Vagina (tissue), 2 donors: ENCODE results near the gene PARVA. TPM values are rescaled to one million over a fixed set of nuclear protein-coding genes. Genes with fewer than 3 reads are reported as not detected.

Source experiments
- DNase-seq, 2 donors: peaks; one replicate each; pipeline ENCODE4 v3.0.0-alpha.2; 2017; ENCODE audit errors: extremely low spot score in 2 of 2
- H3K27ac ChIP-seq: fragments of 200-600 bp; sonication (generic); one replicate; pipeline ENCODE4 v1.5.1; 2019
- H3K27me3 ChIP-seq: fragments of 200-600 bp; sonication (generic); one replicate; pipeline ENCODE4 v1.5.1; 2019
- H3K36me3 ChIP-seq, 2 donors: fragments of 200-600 bp; sonication (generic); one replicate each; pipeline ENCODE4 v1.5.1; 2017 to 2019
- H3K4me1 ChIP-seq: fragments of 200-600 bp; sonication (generic); one replicate; pipeline ENCODE4 v1.5.1; 2019
- H3K4me3 ChIP-seq, 2 donors: fragments of 200-600 bp; sonication (generic); 1 replicate in 1 of 2; 2 replicates in 1 of 2; pipeline ENCODE4 v1.5.1; 2016 to 2019
- H3K9me3 ChIP-seq: fragments of 200-600 bp; sonication (generic); one replicate; pipeline ENCODE4 v1.5.1; 2019
- CTCF ChIP-seq, 3 experiments: fragments of 450-650 bp in 2 of 3; fragments of 200-600 bp in 1 of 3; sonication (generic) in 1 of 3; IDR thresholded peaks; one replicate each; pipeline ENCODE4 v1.5.1; 2017 to 2019; ENCODE audit warnings: antibody characterized with exemption in 3 of 3, mild to moderate bottlenecking in 2 of 3, moderate library complexity in 2 of 3
- POLR2A ChIP-seq, 2 donors: fragments of 450-650 bp; IDR thresholded peaks; one replicate each; pipeline ENCODE4 v1.6.1; 2017; ENCODE audit warnings: antibody characterized with exemption in 2 of 2, mild to moderate bottlenecking in 2 of 2, moderate library complexity in 2 of 2
- POLR2AphosphoS5 ChIP-seq, 2 donors: sonication (generic); formaldehyde crosslinking; IDR thresholded peaks; one replicate each; pipeline ENCODE4 v1.9.0; 2017; ENCODE audit warnings: antibody characterized with exemption in 2 of 2, mild to moderate bottlenecking in 2 of 2, low read depth in 1 of 2; ENCODE audit not compliant: insufficient read depth in 1 of 2
- intact Hi-C: fragments of 100-400 bp; cut with DNase I; formaldehyde crosslinking; loops from one replicate; pipeline ENCODE4 v1.15.1; 2023
- total RNA-seq: library from RNA; depleted of rRNA; stranded (reverse); fragments of >200 nt; gene quantifications from one replicate; pipeline ENCODE4 v1.2.3, GENCODE V29; 2016

PARVA gene
- total RNA-seq, 1 donor from 2014 or later: 51.1 TPM

GRCh38 chr11:12449961-12450715 lies 72.8 kb downstream of the PARVA start:
- Histone ChIP-seq H3K27ac (peak overlapping the region; percentile 19), H3K4me3 (no peak overlapping the region), H3K36me3 (no peaks in the 10 kb centered on the region), H3K4me1 (peaks cover 16% of the 10 kb centered on the region), H3K9me3 (no peaks in the 10 kb centered on the region), H3K27me3 (no peaks in the 10 kb centered on the region)
- intact Hi-C loops: no loop called here
- TF ChIP-seq POLR2A (IDR thresholded peaks at IDR 0.05) (no peak), CTCF (IDR thresholded peaks at IDR 0.05) (no peak), POLR2AphosphoS5 (IDR thresholded peaks at IDR 0.05; ENCODE audit: insufficient read depth in 1 of 2, low read depth in 1 of 2) (no peak)
- DNase-seq: no peak

DNA sequence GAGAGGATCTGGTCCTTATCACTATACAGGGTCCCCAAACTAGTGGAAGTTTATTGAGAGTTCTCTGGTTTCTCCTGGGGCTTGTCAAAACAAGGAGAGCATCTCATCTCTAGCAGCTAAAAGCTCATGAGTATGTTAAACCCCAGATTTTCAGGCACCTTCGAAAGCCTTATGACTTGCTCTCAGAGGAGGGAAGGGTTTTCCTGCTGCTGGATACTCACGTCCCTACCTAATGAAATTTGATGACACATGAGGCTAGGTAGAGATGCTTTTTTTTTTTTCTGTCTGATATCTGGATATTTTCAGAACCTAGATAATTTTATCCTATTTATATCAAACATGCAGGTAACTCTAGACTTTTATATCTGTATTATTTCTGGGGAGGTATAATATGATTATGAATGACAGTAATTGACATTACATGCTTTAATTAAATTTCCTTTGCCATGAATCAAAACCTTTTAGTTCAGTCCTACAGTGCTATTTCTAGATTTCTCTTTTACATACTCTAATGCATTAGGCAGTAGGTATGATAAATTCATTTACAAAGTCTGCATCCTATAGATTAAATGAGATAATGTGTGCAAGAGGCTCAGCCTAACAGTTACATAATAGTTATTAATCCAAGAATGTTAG lies 73.9 kb downstream of the PARVA start:
- TF ChIP-seq POLR2AphosphoS5 (IDR thresholded peaks at IDR 0.05; ENCODE audit: insufficient read depth in 1 of 2, low read depth in 1 of 2) (no peak), POLR2A (IDR thresholded peaks at IDR 0.05) (no peak), CTCF (IDR thresholded peaks at IDR 0.05) (no peak)
- Histone ChIP-seq H3K27ac (no peak overlapping the region), H3K4me1 (peaks cover 26% of the 10 kb centered on the region), H3K4me3 (no peak overlapping the region), H3K36me3 (no peaks in the 10 kb centered on the region), H3K27me3 (no peaks in the 10 kb centered on the region), H3K9me3 (no peaks in the 10 kb centered on the region)
- intact Hi-C loops: no loop called here
- DNase-seq: peak in 1 of 2 donors; percentile 34

- DNase-seq: no peak
- H3K9me3 ChIP-seq: no peaks in the 10 kb centered on the region
- TF ChIP-seq POLR2A (IDR thresholded peaks at IDR 0.05): no peak
- no peak for TF ChIP-seq POLR2AphosphoS5 (IDR thresholded peaks at IDR 0.05; ENCODE audit: insufficient read depth in 1 of 2, low read depth in 1 of 2)
- no peak for TF ChIP-seq CTCF (IDR thresholded peaks at IDR 0.05)
- no peaks in the 10 kb centered on the region for H3K27me3 ChIP-seq
- no peaks in the 10 kb centered on the region for H3K36me3 ChIP-seq
- intact Hi-C loops: no loop called here
- H3K4me3 ChIP-seq: no peak overlapping the region
- peaks cover 43% of the 10 kb centered on the region for H3K4me1 ChIP-seq
- no peak overlapping the region for H3K27ac ChIP-seq
Observed at GRCh38 chr11:12453243-12453642, 75.9 kb downstream of the PARVA start.

DNA sequence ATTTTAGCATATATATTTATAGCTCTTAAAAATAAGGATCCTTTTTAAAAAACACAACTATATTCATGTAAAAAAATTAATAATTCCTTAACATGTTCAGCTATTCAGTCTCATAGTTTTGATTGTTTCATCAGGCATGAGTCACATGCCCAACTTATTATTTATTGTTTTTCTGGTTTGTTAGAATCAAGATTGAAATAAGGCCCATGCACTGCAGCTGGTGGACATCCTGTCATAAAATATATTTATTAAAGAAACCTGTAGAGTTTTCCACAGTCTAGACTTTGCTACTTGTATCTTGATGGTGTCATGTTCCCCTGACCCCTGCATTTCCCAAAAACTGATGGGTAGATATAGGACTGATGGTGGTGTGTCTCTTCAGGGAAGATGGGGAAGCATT lies 77.4 kb downstream of the PARVA start:
- Histone ChIP-seq H3K4me1 (peaks cover 53% of the 10 kb centered on the region), H3K27ac (no peak overlapping the region), H3K9me3 (no peaks in the 10 kb centered on the region), H3K27me3 (no peaks in the 10 kb centered on the region), H3K36me3 (no peaks in the 10 kb centered on the region), H3K4me3 (no peak overlapping the region)
- no peak for DNase-seq
- no peak for TF ChIP-seq POLR2AphosphoS5 (IDR thresholded peaks at IDR 0.05; ENCODE audit: insufficient read depth in 1 of 2, low read depth in 1 of 2)
- no peak for TF ChIP-seq CTCF (IDR thresholded peaks at IDR 0.05)
- no peak for TF ChIP-seq POLR2A (IDR thresholded peaks at IDR 0.05)
- intact Hi-C loops: no loop called here

DNA sequence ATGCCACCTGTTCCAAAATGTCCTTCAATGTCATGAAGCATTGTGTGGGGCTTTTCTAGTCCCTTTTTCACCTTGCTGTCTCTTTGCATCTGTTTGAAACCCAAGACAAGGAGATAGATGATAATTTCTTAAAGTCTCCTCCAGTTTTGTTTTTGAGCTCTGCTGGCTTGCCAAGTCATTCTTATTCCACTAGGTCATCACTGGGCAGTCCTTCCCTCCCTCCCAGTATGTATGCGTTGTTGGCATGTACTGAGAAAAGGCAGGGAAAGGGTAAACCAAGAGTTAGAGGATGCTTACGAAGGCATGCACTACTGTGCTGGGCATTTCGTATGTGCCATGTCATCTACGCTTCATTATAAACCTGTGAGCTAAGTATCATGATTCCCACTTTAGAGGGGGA lies 78.6 kb downstream of the PARVA start:
- TF ChIP-seq POLR2AphosphoS5 (IDR thresholded peaks at IDR 0.05; ENCODE audit: insufficient read depth in 1 of 2, low read depth in 1 of 2) (no peak), CTCF (IDR thresholded peaks at IDR 0.05) (no peak), POLR2A (IDR thresholded peaks at IDR 0.05) (no peak)
- DNase-seq: no peak
- H3K27ac ChIP-seq: no peak overlapping the region
- H3K9me3 ChIP-seq: no peaks in the 10 kb centered on the region
- H3K27me3 ChIP-seq: no peaks in the 10 kb centered on the region
- H3K4me3 ChIP-seq: no peak overlapping the region
- no peaks in the 10 kb centered on the region for H3K36me3 ChIP-seq
- intact Hi-C loops: no loop called here
- peaks cover 57% of the 10 kb centered on the region for H3K4me1 ChIP-seq
